ENCODE data around the gene IRAK4.

- TF ChIP-seq CTCF (IDR thresholded peaks at IDR 0.05 in 4 of 5, conservative IDR thresholded peaks at IDR 0.05 in 1 of 5) (no peak), POLR2A (IDR thresholded peaks at IDR 0.05) (no peak)
These were observed 7.5 kb downstream of the IRAK4 start for GRCh38 chr12:43766291-43766690.
